CD8-positive, alpha-beta memory T cell (primary cell): Measurements from ENCODE around the gene KXD1. TPM values are rescaled to one million over a fixed set of nuclear protein-coding genes. Genes with fewer than 3 reads are reported as not detected.
"Not testable (repeated sequence)": the region's sequence is repeated elsewhere in the genome, so short reads cannot be mapped to it uniquely, and the experiment has no call there.

Experiments
- CTCF ChIA-PET: fragments of 350-600 bp; sonication (Branson Sonifier 250); formaldehyde crosslinking; loops from one replicate; lab custom pipeline; 2021; ENCODE audit warnings: antibody characterized with exemption; lab: Charles Lee
- POLR2A ChIA-PET: fragments of 350-600 bp; sonication (Branson Sonifier 250); formaldehyde crosslinking; loops from one replicate; lab custom pipeline; 2021; ENCODE audit warnings: antibody characterized with exemption; lab: Charles Lee
- DNase-seq, 5 donors: peaks; one replicate each; pipeline versions ENCODE4 v3.0.0 to v3.0.0-alpha.2; 2020 to 2022; ENCODE audit warnings: mixed read lengths in 1 of 5
- H3K27ac ChIP-seq: one replicate; pipeline ENCODE4 v1.7.0; 2013; ENCODE audit warnings: low read depth, mild to moderate bottlenecking, low read length, moderate library complexity
- H3K27me3 ChIP-seq: 2 replicates; pipeline ENCODE4 v1.7.0; 2013; ENCODE audit warnings: low read length, mild to moderate bottlenecking; ENCODE audit not compliant: insufficient read depth, poor library complexity, severe bottlenecking
- H3K36me3 ChIP-seq: 2 replicates; pipeline ENCODE4 v1.7.0; 2013; ENCODE audit warnings: mild to moderate bottlenecking, low read length, moderate library complexity; ENCODE audit not compliant: insufficient read depth
- H3K4me1 ChIP-seq: 2 replicates; pipeline ENCODE4 v1.7.0; 2013; ENCODE audit warnings: mild to moderate bottlenecking, low read length, moderate library complexity; ENCODE audit not compliant: insufficient read depth
- H3K4me3 ChIP-seq: 2 replicates; pipeline ENCODE4 v1.7.0; 2013; ENCODE audit warnings: mild to moderate bottlenecking, low read length
- H3K9me3 ChIP-seq: 2 replicates; pipeline ENCODE4 v1.7.0; 2013; ENCODE audit warnings: mild to moderate bottlenecking, low read length
- H3K27ac Mint-ChIP-seq, 8 donors: one replicate each; pipeline ENCODE4 v1.8.0; 2020 to 2021; ENCODE audit warnings: mixed read lengths in 8 of 8, mild to moderate bottlenecking in 6 of 8, inconsistent platforms in 3 of 8, moderate library complexity in 3 of 8
- H3K27me3 Mint-ChIP-seq, 2 donors: one replicate each; pipeline ENCODE4 v1.8.0; 2020 to 2021; ENCODE audit warnings: mixed read lengths in 2 of 2, mild to moderate bottlenecking in 1 of 2, moderate library complexity in 1 of 2
- H3K36me3 Mint-ChIP-seq, 3 donors: one replicate each; pipeline ENCODE4 v1.8.0; 2020 to 2021; ENCODE audit warnings: mixed read lengths in 3 of 3, inconsistent platforms in 1 of 3, mild to moderate bottlenecking in 1 of 3
- H3K4me1 Mint-ChIP-seq, 3 donors: one replicate each; pipeline ENCODE4 v1.8.0; 2020 to 2021; ENCODE audit warnings: mixed read lengths in 3 of 3, inconsistent platforms in 1 of 3, mild to moderate bottlenecking in 1 of 3
- H3K4me3 Mint-ChIP-seq, 7 donors: one replicate each; pipeline ENCODE4 v1.8.0; 2020 to 2021; ENCODE audit warnings: mixed read lengths in 7 of 7, mild to moderate bottlenecking in 6 of 7, moderate library complexity in 4 of 7, inconsistent platforms in 2 of 7
- H3K9me3 Mint-ChIP-seq, 5 donors: one replicate each; pipeline ENCODE4 v1.8.0; 2020 to 2022; ENCODE audit warnings: mixed read lengths in 5 of 5, mild to moderate bottlenecking in 3 of 5, moderate library complexity in 2 of 5, inconsistent platforms in 1 of 5
- polyA plus RNA-seq: library from polyadenylated mRNA; unstranded; fragments of 300-500 nt; fragmentation: Illumina TruSeq; gene quantifications from one replicate; pipeline ENCODE4 v1.2.3, GENCODE V29; 2021
- total RNA-seq, 2 experiments: library from RNA; stranded (reverse); gene quantifications; one replicate each; pipeline ENCODE4 v1.2.3, GENCODE V29; 2021

The KXD1 gene
- total and polyA plus RNA-seq, 3 experiments from 2014 or later: 84.4 to 128 (median 127) TPM

GRCh38 chr19:18538115-18538514, 19.6 kb upstream of the KXD1 start:
- Histone ChIP-seq H3K27me3 (no peaks in the 10 kb centered on the region), H3K4me3 (no peak overlapping the region), H3K4me1 (peaks cover 11% of the 10 kb centered on the region), H3K27ac (no peak overlapping the region), H3K9me3 (no peaks in the 10 kb centered on the region), H3K36me3 (peaks cover under 1% of the 10 kb centered on the region)
- no peak for DNase-seq
- no peaks in the 10 kb centered on the region for H3K9me3 Mint-ChIP-seq
- peaks cover 3 to 76% (median 4%) of the 10 kb centered on the region in 3 donors for H3K36me3 Mint-ChIP-seq
- H3K4me1 Mint-ChIP-seq: peaks cover 10 to 19% (median 13%) of the 10 kb centered on the region in 3 donors
- no peak overlapping the region for H3K27ac Mint-ChIP-seq
- CTCF ChIA-PET: no interaction called here
- peak overlapping the region in 1 of 7 donors; percentile 69 for H3K4me3 Mint-ChIP-seq
- POLR2A ChIA-PET: interaction anchor here (0.7 kb wide), 1 partner anchor 18 kb away, joined by 4 read pairs; no protein-coding TSS in a partner anchor
- no peaks in the 10 kb centered on the region for H3K27me3 Mint-ChIP-seq

GRCh38 chr19:18539372-18539771, 18.3 kb upstream of the KXD1 start:
- DNase-seq: no peak
- H3K36me3 Mint-ChIP-seq: peaks cover 3 to 73% (median 4%) of the 10 kb centered on the region in 3 donors
- Histone ChIP-seq H3K27ac (no peak overlapping the region), H3K36me3 (no peaks in the 10 kb centered on the region), H3K4me3 (no peak overlapping the region), H3K4me1 (peaks cover 16% of the 10 kb centered on the region), H3K9me3 (no peaks in the 10 kb centered on the region), H3K27me3 (no peaks in the 10 kb centered on the region)
- no peaks in the 10 kb centered on the region for H3K9me3 Mint-ChIP-seq
- H3K4me1 Mint-ChIP-seq: peaks cover 17 to 26% (median 19%) of the 10 kb centered on the region in 3 donors
- no peak overlapping the region for H3K27ac Mint-ChIP-seq
- no peaks in the 10 kb centered on the region for H3K27me3 Mint-ChIP-seq
- POLR2A ChIA-PET: interaction anchor here (0.7 kb wide), 1 partner anchor 134 kb away, joined by 3 read pairs; no protein-coding TSS in a partner anchor
- CTCF ChIA-PET: interaction anchor here (1.0 kb wide), 1 partner anchor 19 kb away, joined by 4 read pairs; no protein-coding TSS in a partner anchor
- H3K4me3 Mint-ChIP-seq: no peak overlapping the region

- H3K27ac Mint-ChIP-seq: peak overlapping the region in 3 of 8 donors; percentile 7 to 61 (median 7)
- not testable (repeated sequence) for H3K36me3 ChIP-seq, H3K27me3 Mint-ChIP-seq, H3K27ac ChIP-seq, H3K9me3 ChIP-seq, H3K9me3 Mint-ChIP-seq, DNase-seq, H3K27me3 ChIP-seq, H3K4me3 ChIP-seq
- peaks cover 19 to 30% (median 20%) of the 10 kb centered on the region in 3 donors for H3K4me1 Mint-ChIP-seq
- ChIA-PET POLR2A (interaction anchor here (0.7 kb wide), 1 partner anchor 44 kb away, joined by 8 read pairs; no protein-coding TSS in a partner anchor), CTCF (interaction anchor here (1.0 kb wide), 1 partner anchor 20 kb away, joined by 4 read pairs; no protein-coding TSS in a partner anchor)
- peak overlapping the region in 1 of 7 donors; percentile 70 for H3K4me3 Mint-ChIP-seq
- H3K4me1 ChIP-seq: peaks cover 17% of the 10 kb centered on the region
- H3K36me3 Mint-ChIP-seq: peaks cover 2 to 70% (median 3%) of the 10 kb centered on the region in 3 donors
Observed at GRCh38 chr19:18540200-18540599, 17.5 kb upstream of the KXD1 start.

- Histone ChIP-seq H3K4me3 (no peak overlapping the region), H3K36me3 (no peaks in the 10 kb centered on the region), H3K27ac (no peak overlapping the region), H3K9me3 (no peaks in the 10 kb centered on the region), H3K27me3 (no peaks in the 10 kb centered on the region), H3K4me1 (peaks cover 17% of the 10 kb centered on the region)
- peak overlapping the region; percentile 18 to 97 (median 87) for H3K27ac Mint-ChIP-seq
- H3K27me3 Mint-ChIP-seq: no peaks in the 10 kb centered on the region
- H3K4me1 Mint-ChIP-seq: peaks cover 19 to 30% (median 19%) of the 10 kb centered on the region in 3 donors
- H3K4me3 Mint-ChIP-seq: peak overlapping the region; percentile 8 to 89 (median 66)
- ChIA-PET CTCF (no interaction called here), POLR2A (no interaction called here)
- no peaks in the 10 kb centered on the region for H3K9me3 Mint-ChIP-seq
- H3K36me3 Mint-ChIP-seq: peaks cover 0 to 59% (median 3%) of the 10 kb centered on the region in 3 donors
- no peak for DNase-seq
Observed at GRCh38 chr19:18541258-18541991, 16.2 kb upstream of the KXD1 start.

- no peaks in the 10 kb centered on the region for H3K36me3 ChIP-seq
- Mint-ChIP-seq H3K9me3 (no peaks in the 10 kb centered on the region), H3K27ac (peak overlapping the region; percentile 87 to 97 (median 93)), H3K36me3 (peaks cover 0 to 51% (median 0%) of the 10 kb centered on the region in 3 donors), H3K27me3 (no peaks in the 10 kb centered on the region), H3K4me1 (peaks cover 17 to 30% (median 19%) of the 10 kb centered on the region in 3 donors), H3K4me3 (peak overlapping the region; percentile 85 to 94 (median 89))
- no peaks in the 10 kb centered on the region for H3K27me3 ChIP-seq
- H3K4me1 ChIP-seq: peaks cover 17% of the 10 kb centered on the region
- no peaks in the 10 kb centered on the region for H3K9me3 ChIP-seq
- DNase-seq: no peak
- ChIA-PET POLR2A (interaction anchor here (0.9 kb wide), 1 partner anchor 19 kb away, joined by 3 read pairs; no protein-coding TSS in a partner anchor), CTCF (interaction anchor here (0.6 to 1.2 kb wide), 3 partner anchors 9 to 29 kb away, joined by 3 read pairs; partner anchors contain the start of gene UBA52)
- peak overlapping the region; percentile 73 for H3K27ac ChIP-seq
- peak overlapping the region; percentile 55 for H3K4me3 ChIP-seq
Observed at GRCh38 chr19:18541992-18542940, 15.4 kb upstream of the KXD1 start.

- Mint-ChIP-seq H3K4me3 (peak within 1 kb of the TSS; percentile 88 to 97 (median 93)), H3K36me3 (peaks cover 0 to 42% (median 0%) of the 10 kb centered on the region in 3 donors), H3K4me1 (peaks cover 17 to 30% (median 19%) of the 10 kb centered on the region in 3 donors), H3K27me3 (no peaks in the 10 kb centered on the region), H3K9me3 (no peaks in the 10 kb centered on the region), H3K27ac (peak within 1 kb of the TSS; percentile 89 to 99 (median 97))
- H3K27ac ChIP-seq: peak within 1 kb of the TSS; percentile 73
- peak within 1 kb of the TSS; percentile 55 for H3K4me3 ChIP-seq
- H3K9me3 ChIP-seq: no peaks in the 10 kb centered on the region
- H3K36me3 ChIP-seq: no peaks in the 10 kb centered on the region
- peak; percentile 87 to 95 (median 90) for DNase-seq
- ChIA-PET POLR2A (interaction anchor here (0.9 to 1.7 kb wide), 5 partner anchors 12 to 46 kb away, joined by 3 to 16 read pairs (median 4); partner anchors contain the start of genes KXD1 and REX1BD), CTCF (interaction anchor here (0.6 to 1.6 kb wide), 8 partner anchors 10 to 46 kb away, joined by 3 to 10 read pairs (median 4); partner anchors contain the start of genes KXD1, REX1BD and UBA52)
- peaks cover 17% of the 10 kb centered on the region for H3K4me1 ChIP-seq
- no peaks in the 10 kb centered on the region for H3K27me3 ChIP-seq
Observed at GRCh38 chr19:18542941-18543813, 14.5 kb upstream of the KXD1 start, which contains the start of gene FKBP8. FKBP8 (minus strand) TSS chr19:18543573; CDS start chr19:18541970, 1,603 bp downstream.
